ENCODE results near the gene HBS1L.

DNA sequence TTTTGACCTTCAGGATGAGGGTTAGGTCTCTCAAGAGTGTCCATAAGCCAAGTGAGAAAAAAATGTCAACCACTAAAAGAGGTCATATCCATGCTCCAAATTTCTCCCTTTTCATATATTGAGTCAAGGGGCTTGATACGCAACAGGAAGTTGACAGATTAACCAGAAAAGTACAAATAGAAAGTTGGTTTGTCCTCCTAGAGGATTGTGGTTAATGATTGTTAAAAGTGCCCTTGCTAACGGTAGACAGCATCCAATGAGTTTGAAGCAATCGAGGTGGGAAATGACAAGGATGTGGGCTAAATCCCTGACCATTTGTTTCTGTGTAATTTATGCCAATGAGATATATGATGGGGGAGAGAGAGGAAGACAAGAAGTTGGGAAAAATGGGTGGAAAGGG, 18.1 kb upstream of the HBS1L start:
- TF ChIP-seq, protein P1, sequence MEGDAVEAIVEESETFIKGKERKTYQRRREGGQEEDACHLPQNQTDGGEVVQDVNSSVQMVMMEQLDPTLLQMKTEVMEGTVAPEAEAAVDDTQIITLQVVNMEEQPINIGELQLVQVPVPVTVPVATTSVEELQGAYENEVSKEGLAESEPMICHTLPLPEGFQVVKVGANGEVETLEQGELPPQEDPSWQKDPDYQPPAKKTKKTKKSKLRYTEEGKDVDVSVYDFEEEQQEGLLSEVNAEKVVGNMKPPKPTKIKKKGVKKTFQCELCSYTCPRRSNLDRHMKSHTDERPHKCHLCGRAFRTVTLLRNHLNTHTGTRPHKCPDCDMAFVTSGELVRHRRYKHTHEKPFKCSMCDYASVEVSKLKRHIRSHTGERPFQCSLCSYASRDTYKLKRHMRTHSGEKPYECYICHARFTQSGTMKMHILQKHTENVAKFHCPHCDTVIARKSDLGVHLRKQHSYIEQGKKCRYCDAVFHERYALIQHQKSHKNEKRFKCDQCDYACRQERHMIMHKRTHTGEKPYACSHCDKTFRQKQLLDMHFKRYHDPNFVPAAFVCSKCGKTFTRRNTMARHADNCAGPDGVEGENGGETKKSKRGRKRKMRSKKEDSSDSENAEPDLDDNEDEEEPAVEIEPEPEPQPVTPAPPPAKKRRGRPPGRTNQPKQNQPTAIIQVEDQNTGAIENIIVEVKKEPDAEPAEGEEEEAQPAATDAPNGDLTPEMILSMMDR (optimal IDR thresholded peaks at IDR 0.05 in 1 of 3, IDR thresholded peaks at IDR 0.05 in 1 of 3, conservative IDR thresholded peaks at IDR 0.05 in 1 of 3; ENCODE audit: extremely low read depth in 1 of 3, insufficient read depth in 2 of 3, low read length in 3 of 3), result no peak
- TF ChIP-seq EZH2 (IDR thresholded peaks at IDR 0.05; ENCODE audit: low read length), result no peak

Data from keratinocyte (primary cell).